ENCODE data around the gene ATP10B.

The ATP10B gene

GRCh38 chr5:160638161-160638742 is 213.8 kb downstream of the ATP10B start:
- DNase-seq (ENCODE audit: low read depth) = no peak
- H3K4me3 ChIP-seq (ENCODE audit: low read length) = no peak overlapping the region
- TF ChIP-seq CTCF (conservative IDR thresholded peaks at IDR 0.05; ENCODE audit: low read length) = no peak

- no peak for DNase-seq (ENCODE audit: low read depth)
- H3K4me3 ChIP-seq (ENCODE audit: low read length) = no peak overlapping the region
- TF ChIP-seq CTCF (conservative IDR thresholded peaks at IDR 0.05; ENCODE audit: low read length) = no peak
Observed at GRCh38 chr5:160637357-160638090, 214.5 kb downstream of the ATP10B start.

GRCh38 chr5:160635663-160636062 is 216.3 kb downstream of the ATP10B start:
- H3K4me3 ChIP-seq (ENCODE audit: low read length) = no peak overlapping the region
- no peak for TF ChIP-seq CTCF (conservative IDR thresholded peaks at IDR 0.05; ENCODE audit: low read length)
- no peak for DNase-seq (ENCODE audit: low read depth)

- no peak overlapping the region for H3K4me3 ChIP-seq (ENCODE audit: low read length)
- DNase-seq (ENCODE audit: low read depth) = no peak
- no peak for TF ChIP-seq CTCF (conservative IDR thresholded peaks at IDR 0.05; ENCODE audit: low read length)
Observed at GRCh38 chr5:160635046-160635445, 217.0 kb downstream of the ATP10B start.

- no peak overlapping the region for H3K4me3 ChIP-seq (ENCODE audit: low read length)
- TF ChIP-seq CTCF (conservative IDR thresholded peaks at IDR 0.05; ENCODE audit: low read length) = no peak
- DNase-seq (ENCODE audit: low read depth) = no peak
Observed at GRCh38 chr5:160629003-160629402, 223.0 kb downstream of the ATP10B start.

- no peak overlapping the region for H3K4me3 ChIP-seq (ENCODE audit: low read length)
- DNase-seq (ENCODE audit: low read depth) = no peak
- no peak for TF ChIP-seq CTCF (conservative IDR thresholded peaks at IDR 0.05; ENCODE audit: low read length)
Observed at GRCh38 chr5:160628619-160628968, 223.4 kb downstream of the ATP10B start.

- DNase-seq (ENCODE audit: low read depth) = no peak
- no peak overlapping the region for H3K4me3 ChIP-seq (ENCODE audit: low read length)
- no peak for TF ChIP-seq CTCF (conservative IDR thresholded peaks at IDR 0.05; ENCODE audit: low read length)
Observed at GRCh38 chr5:160627921-160628618, 223.9 kb downstream of the ATP10B start.

Measured in AG10803 (cell line).